ENCODE results near the gene ALS2. TPM values are rescaled to one million over a fixed set of nuclear protein-coding genes. Genes with fewer than 3 reads are reported as not detected.

ALS2 gene
- total RNA-seq, 1 experiment from 2014 or later: 56.1 TPM

DNA sequence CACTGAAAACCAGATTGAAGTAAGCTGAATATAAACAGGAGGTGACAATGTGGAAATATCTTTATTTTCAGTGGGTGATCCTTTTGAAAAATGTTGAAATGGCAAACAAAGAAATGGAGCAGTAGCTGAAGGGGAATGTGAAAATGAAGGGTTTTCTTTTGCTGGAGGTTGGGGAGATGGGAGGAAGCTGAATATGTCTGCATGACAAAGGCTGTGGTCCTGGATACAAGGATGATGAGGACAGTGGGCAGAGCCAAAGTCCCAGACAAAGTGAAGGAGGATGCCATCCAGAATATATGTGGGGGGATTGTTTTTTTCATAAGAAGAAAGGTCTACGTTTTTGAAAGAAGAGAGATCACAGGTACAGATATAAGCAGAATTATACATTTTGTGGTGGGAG, 6.7 kb downstream of the ALS2 start:
- Histone ChIP-seq H3K36me3 (ENCODE audit: insufficient read depth, low read length, poor library complexity, severe bottlenecking) (no peaks in the 10 kb centered on the region), H3K27ac (ENCODE audit: low read depth, low read length, poor library complexity, severe bottlenecking) (no peak overlapping the region), H3K27me3 (replicated peaks; ENCODE audit: insufficient read depth, low read depth, low read length, poor library complexity) (no peaks in the 10 kb centered on the region), H3K4me3 (ENCODE audit: low read depth, low read length, poor library complexity, severe bottlenecking) (no peak overlapping the region), H3K4me1 (ENCODE audit: insufficient read depth, low read length, poor library complexity, severe bottlenecking) (peaks cover 51% of the 10 kb centered on the region), H3K9me3 (ENCODE audit: low read depth, low read length, poor library complexity, severe bottlenecking) (no peaks in the 10 kb centered on the region)
- no peak for TF ChIP-seq EZH2 (IDR thresholded peaks at IDR 0.05; ENCODE audit: borderline replicate concordance, low read depth, low read length, poor library complexity, severe bottlenecking)
- TF ChIP-seq, protein P1, sequence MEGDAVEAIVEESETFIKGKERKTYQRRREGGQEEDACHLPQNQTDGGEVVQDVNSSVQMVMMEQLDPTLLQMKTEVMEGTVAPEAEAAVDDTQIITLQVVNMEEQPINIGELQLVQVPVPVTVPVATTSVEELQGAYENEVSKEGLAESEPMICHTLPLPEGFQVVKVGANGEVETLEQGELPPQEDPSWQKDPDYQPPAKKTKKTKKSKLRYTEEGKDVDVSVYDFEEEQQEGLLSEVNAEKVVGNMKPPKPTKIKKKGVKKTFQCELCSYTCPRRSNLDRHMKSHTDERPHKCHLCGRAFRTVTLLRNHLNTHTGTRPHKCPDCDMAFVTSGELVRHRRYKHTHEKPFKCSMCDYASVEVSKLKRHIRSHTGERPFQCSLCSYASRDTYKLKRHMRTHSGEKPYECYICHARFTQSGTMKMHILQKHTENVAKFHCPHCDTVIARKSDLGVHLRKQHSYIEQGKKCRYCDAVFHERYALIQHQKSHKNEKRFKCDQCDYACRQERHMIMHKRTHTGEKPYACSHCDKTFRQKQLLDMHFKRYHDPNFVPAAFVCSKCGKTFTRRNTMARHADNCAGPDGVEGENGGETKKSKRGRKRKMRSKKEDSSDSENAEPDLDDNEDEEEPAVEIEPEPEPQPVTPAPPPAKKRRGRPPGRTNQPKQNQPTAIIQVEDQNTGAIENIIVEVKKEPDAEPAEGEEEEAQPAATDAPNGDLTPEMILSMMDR (conservative IDR thresholded peaks at IDR 0.05; ENCODE audit: low read depth, low read length): no peak
- ChIA-PET POLR2A (ENCODE audit: low non-redundant PET) (no interaction called here), CTCF (no interaction called here)
- BruUV-seq (replicated peaks): no TSS peak
- no peak for DNase-seq (ENCODE audit: low spot score)
- intact Hi-C loops (cut with micrococcal nuclease; ENCODE audit: unreplicated experiment): no loop called here

DNA sequence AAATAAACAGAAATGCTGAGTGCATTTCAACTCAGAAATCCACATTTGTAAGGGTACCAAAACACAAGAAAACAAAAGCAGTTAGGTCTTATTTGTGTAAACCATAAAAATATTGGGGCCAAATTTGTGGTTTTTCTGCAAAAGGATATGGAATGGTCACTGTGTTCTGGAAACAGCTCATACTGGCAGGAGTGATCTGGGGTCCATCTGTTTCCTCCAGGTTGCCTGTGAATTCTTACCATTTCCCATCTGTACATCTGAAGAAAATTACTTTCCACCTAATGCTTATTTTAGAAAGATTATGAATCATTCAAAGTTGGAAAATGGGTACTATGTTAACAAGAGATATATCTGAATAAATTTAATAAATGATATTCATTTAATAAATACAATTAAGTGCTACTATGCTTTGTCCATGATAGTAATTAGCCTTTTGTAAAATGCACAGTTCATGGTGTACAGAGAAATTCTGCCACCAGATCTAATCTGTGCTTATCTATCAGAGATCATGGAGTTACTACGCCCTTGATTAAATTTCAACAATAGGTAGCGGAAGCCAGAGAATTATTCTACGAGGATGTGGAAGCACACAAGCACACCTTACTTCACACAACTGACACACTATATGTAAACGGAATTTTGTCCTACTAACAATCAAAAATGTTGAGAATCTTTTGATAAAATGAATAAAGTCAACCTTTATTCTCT, 10.9 kb downstream of the ALS2 start:
- intact Hi-C loops (cut with micrococcal nuclease; ENCODE audit: unreplicated experiment): no loop called here
- no peak for DNase-seq (ENCODE audit: low spot score)

DNA sequence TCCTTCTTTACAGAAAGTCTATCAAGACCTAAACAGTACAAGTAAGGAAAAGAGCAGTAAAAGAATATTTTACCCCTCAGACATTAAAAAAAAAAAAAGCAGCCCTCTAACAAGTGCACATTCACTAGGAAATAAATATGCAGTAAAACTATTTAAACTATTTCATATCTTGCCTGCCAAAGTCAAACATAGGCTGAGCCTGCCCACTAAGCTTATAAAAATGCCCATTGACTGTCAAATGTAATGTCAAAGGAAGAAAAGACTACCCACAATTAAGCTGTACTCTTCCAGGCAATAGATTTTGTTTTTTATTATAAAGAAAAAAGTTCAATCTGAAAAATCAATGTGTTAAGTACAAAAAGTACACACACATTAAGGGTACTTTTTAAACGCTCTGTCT, 11.8 kb downstream of the ALS2 start:
- intact Hi-C loops (cut with micrococcal nuclease; ENCODE audit: unreplicated experiment): no loop called here
- Histone ChIP-seq H3K4me1 (ENCODE audit: insufficient read depth, low read length, poor library complexity, severe bottlenecking) (peaks cover 7% of the 10 kb centered on the region), H3K27ac (ENCODE audit: low read depth, low read length, poor library complexity, severe bottlenecking) (no peak overlapping the region), H3K9me3 (ENCODE audit: low read depth, low read length, poor library complexity, severe bottlenecking) (no peaks in the 10 kb centered on the region), H3K4me3 (ENCODE audit: low read depth, low read length, poor library complexity, severe bottlenecking) (no peak overlapping the region), H3K27me3 (replicated peaks; ENCODE audit: insufficient read depth, low read depth, low read length, poor library complexity) (no peaks in the 10 kb centered on the region), H3K36me3 (ENCODE audit: insufficient read depth, low read length, poor library complexity, severe bottlenecking) (peaks cover 14% of the 10 kb centered on the region)
- TF ChIP-seq EZH2 (IDR thresholded peaks at IDR 0.05; ENCODE audit: borderline replicate concordance, low read depth, low read length, poor library complexity, severe bottlenecking): no peak
- TF ChIP-seq, protein P1 (conservative IDR thresholded peaks at IDR 0.05; ENCODE audit: low read depth, low read length): no peak
- no peak for DNase-seq (ENCODE audit: low spot score)
- CTCF ChIA-PET: no interaction called here
- POLR2A ChIA-PET (ENCODE audit: low non-redundant PET): no interaction called here
- no TSS peak for BruUV-seq (replicated peaks)

More for the DNA sequence above, 10.9 kb downstream of the ALS2 start:
- H3K9me3 ChIP-seq (ENCODE audit: low read depth, low read length, poor library complexity, severe bottlenecking): no peaks in the 10 kb centered on the region
- H3K27me3 ChIP-seq (replicated peaks; ENCODE audit: insufficient read depth, low read depth, low read length, poor library complexity): no peaks in the 10 kb centered on the region
- ChIA-PET CTCF (no interaction called here), POLR2A (ENCODE audit: low non-redundant PET) (no interaction called here)
- peaks cover 14% of the 10 kb centered on the region for H3K36me3 ChIP-seq (ENCODE audit: insufficient read depth, low read length, poor library complexity, severe bottlenecking)
- no TSS peak for BruUV-seq (replicated peaks)
- TF ChIP-seq, protein P1 (conservative IDR thresholded peaks at IDR 0.05; ENCODE audit: low read depth, low read length): no peak
- no peak for TF ChIP-seq EZH2 (IDR thresholded peaks at IDR 0.05; ENCODE audit: borderline replicate concordance, low read depth, low read length, poor library complexity, severe bottlenecking)
- peaks cover 12% of the 10 kb centered on the region for H3K4me1 ChIP-seq (ENCODE audit: insufficient read depth, low read length, poor library complexity, severe bottlenecking)
- no peak overlapping the region for H3K27ac ChIP-seq (ENCODE audit: low read depth, low read length, poor library complexity, severe bottlenecking)
- no peak overlapping the region for H3K4me3 ChIP-seq (ENCODE audit: low read depth, low read length, poor library complexity, severe bottlenecking)

Data from A673 (cell line).